ENCODE results near the gene RASA3. TPM values are rescaled to one million over a fixed set of nuclear protein-coding genes. Genes with fewer than 3 reads are reported as not detected.

The RASA3 gene
- polyA plus RNA-seq, 4 donors = 13.5 to 14.5 (median 14.2) TPM

DNA sequence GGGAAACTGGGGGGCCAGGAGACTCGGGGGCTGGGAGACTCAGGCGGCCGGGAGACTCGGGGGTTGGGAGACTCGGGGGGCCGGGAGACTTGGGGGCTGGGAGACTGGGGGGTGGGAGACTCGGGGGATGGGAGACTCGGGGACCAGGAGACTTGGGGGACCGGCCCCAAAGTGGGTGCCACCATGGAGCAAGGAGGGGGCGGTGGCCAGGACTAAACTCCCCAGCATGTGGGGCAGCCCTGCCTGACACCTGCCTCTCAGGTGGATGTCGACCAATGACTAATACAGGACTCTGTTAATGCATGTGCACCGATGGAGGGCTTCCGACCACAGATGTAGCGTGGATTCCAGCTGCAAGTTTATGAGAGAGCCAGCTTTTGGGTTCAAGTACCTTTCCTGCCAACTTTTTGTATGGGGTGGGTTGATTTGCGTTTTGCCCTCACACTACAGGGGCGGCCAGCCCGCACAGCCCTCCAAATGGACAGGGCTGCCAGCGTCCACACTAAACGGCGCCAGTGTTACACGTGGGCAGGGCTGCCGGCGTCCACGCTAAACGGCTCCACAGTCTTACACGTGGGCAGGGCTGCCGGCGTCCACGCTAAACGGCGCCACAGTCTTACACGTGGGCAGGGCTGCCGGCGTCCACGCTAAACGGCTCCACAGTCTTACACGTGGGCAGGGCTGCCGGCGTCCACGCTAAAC lies 62.2 kb downstream of the RASA3 start:
- no peak for DNase-seq (ENCODE audit: low read depth in 4 of 4, low spot score in 3 of 4)

GRCh38 chr13:114069376-114070097 lies 62.9 kb downstream of the RASA3 start:
- no peak for DNase-seq (ENCODE audit: low read depth in 4 of 4, low spot score in 3 of 4)

DNA sequence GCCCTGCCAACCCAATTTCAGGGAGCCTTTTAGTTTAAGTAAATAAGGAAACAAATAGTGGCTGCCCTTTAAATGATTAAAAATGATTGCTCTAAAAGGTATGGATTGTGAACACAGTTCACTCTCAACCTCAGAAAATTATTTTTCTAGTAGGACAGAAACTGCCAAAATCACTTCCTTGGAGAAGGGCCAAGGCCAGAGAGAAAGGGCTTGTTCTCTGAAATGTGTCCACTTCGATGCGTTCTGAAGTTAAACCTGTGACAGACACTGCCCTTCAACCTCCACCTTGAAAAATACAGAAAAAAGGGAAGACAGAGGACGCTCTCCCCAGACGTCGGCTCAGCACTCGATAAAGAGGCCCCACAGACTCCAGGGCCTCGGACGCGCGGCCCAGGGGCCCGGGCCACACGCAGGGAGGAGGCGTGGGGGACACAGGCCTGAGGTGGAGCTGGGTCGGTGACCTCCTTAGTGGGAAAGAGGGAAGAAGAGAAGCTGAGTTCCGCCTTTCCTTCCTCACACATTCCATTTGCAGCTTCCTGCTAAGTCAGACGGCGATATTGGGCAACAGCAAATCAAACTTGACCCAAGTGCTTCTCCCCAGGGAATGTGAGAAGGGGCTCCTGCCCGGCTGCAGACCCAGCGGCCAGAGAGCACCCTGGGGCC lies 63.6 kb downstream of the RASA3 start:
- no peak for DNase-seq (ENCODE audit: low read depth in 4 of 4, low spot score in 3 of 4)

- no peak for DNase-seq (ENCODE audit: low read depth in 4 of 4, low spot score in 3 of 4)
Measured at GRCh38 chr13:114067886-114068651, 64.4 kb downstream of the RASA3 start.

DNA sequence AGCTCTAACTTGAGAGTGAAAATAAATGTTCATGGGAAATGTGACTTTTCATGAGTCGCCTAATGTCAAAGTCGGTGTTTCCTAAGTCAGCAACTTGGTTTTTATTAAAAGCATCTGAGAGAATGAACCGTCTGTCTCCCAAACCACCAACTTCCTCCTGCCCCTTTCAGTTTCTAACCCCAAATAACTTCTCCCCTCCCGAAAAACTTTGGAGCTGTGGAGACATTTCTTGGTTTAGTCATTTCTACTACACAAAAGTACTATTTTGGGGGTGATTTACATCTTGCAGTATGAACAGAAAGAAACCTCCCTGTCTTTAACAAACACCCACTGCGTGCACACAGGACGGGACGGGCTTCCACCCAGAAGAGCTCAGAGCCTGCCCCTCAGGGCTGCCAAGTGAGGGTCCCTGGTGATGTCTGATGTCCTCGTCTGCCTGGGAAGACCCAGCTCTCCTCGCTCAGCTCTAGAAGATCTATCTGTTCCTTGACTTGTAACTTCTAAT lies 65.0 kb downstream of the RASA3 start:
- DNase-seq (ENCODE audit: low read depth in 4 of 4, low spot score in 3 of 4) = no peak

DNA sequence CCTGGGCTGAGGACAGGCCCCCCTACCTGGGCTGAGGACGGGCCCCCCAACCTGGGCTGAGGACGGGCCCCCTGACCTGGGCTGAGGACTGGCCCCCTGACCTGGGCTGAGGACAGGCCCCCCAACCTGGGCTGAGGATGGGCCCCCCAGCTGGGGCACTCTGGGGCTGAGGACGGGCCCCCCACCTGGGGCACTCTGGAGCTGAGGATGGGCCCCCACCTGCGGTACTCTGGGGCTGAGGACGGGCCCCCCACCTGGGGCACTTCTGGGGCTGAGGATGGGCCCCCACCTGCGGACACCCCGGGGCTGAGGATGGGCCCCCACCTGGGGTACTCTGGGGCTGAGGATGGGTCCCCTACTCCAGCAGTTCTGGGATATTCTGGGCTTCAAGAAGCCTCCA lies 65.5 kb downstream of the RASA3 start:
- DNase-seq (ENCODE audit: low read depth in 4 of 4, low spot score in 3 of 4) = no peak

- DNase-seq (ENCODE audit: low read depth in 4 of 4, low spot score in 3 of 4) = no peak
Measured at GRCh38 chr13:114065926-114066774, 66.3 kb downstream of the RASA3 start.

- DNase-seq (ENCODE audit: low read depth in 4 of 4, low spot score in 3 of 4) = peak in 1 of 4 donors; percentile 43
Measured at GRCh38 chr13:114065141-114065925, 67.1 kb downstream of the RASA3 start.

DNA sequence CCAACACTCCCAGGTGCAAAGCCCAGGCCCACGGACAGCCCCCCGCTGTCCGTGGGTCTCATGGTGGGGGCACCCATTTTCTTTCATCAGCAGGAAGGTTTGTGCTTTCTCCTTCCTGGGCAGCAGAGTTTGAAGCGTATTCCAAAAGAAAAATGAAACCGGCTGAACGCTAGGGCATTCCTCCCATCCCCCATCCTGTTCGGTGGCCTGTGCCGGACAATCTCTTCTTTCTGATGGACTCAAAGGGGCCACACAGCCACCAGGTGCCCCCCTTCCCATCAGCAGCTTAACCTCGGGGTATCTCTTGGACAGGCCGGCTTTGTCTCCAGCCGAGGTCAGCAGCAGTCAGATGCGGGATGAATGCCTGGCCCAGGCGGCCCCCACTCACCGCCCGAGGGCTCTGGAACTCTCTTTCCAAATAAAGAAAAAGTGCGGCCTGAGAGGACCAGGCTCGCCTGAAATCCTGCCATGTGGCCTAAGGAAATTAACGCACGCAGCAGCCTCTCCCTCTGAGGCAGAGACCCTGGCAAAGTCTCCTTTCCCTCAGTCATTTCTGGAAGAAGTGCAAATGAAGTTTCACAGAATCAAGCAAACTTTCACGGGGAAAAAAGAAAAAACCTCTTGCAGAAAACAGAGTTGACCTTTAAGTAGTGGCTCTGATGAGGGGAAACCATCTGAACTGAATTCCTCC lies 67.8 kb downstream of the RASA3 start:
- DNase-seq (ENCODE audit: low read depth in 4 of 4, low spot score in 3 of 4) = no peak

- no peak for DNase-seq (ENCODE audit: low read depth in 4 of 4, low spot score in 3 of 4)
Measured at GRCh38 chr13:114063545-114064449, 68.6 kb downstream of the RASA3 start.

- no peak for DNase-seq (ENCODE audit: low read depth in 4 of 4, low spot score in 3 of 4)
Measured at GRCh38 chr13:114062754-114063153, 69.7 kb downstream of the RASA3 start.

DNA sequence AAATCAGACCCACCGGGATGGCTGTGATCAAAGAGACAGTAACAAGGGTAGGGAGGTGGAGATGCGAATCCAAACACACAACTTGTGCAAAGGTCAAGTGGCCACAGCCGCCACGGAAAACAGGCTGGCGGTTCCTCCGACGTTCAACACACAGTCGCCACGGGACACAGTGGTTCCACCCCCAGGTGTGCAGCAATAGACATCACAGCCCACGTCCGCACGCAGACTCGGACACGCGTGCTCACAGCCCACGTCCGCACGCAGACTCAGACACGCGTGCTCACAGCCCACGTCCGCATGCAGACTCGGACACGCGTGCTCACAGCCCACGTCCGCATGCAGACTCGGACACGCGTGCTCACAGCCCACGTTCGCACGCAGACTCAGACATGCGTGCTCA lies 70.1 kb downstream of the RASA3 start:
- DNase-seq (ENCODE audit: low read depth in 4 of 4, low spot score in 3 of 4) = no peak

- no peak for DNase-seq (ENCODE audit: low read depth in 4 of 4, low spot score in 3 of 4)
Measured at GRCh38 chr13:114061744-114062143, 70.7 kb downstream of the RASA3 start.

DNA sequence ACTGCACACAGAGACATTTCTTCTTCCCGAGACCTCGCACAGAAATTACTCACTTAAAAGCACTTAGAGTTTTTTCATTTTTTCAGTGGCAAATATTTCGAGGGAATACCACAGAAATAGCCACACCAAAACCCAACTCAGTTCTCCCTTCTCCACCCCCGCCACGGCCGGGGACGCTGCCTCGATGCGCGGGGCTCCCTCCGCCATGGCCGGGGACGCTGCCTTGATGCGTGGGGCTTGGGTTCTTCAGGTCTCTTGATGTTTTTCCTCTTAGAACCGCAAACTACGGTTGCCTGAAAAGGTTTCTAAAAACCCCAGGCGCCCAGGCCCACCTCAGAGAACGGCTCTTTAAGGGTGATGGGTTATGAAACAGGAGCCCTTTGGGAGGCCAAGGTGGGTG lies 71.4 kb downstream of the RASA3 start:
- DNase-seq (ENCODE audit: low read depth in 4 of 4, low spot score in 3 of 4) = no peak

- no peak for DNase-seq (ENCODE audit: low read depth in 4 of 4, low spot score in 3 of 4)
Measured at GRCh38 chr13:114059946-114060860, 72.2 kb downstream of the RASA3 start.

- DNase-seq (ENCODE audit: low read depth in 4 of 4, low spot score in 3 of 4) = no peak
Measured at GRCh38 chr13:114059428-114059827, 73.0 kb downstream of the RASA3 start.
